ENCODE data around the gene SLC48A1. TPM values are rescaled to one million over a fixed set of nuclear protein-coding genes. Genes with fewer than 3 reads are reported as not detected.
"Not testable (repeated sequence)": the region's sequence is repeated elsewhere in the genome, so short reads cannot be mapped to it uniquely, and the experiment has no call there.

SLC48A1 gene
- total RNA-seq, 1 donor from 2014 or later: 23.2 TPM

DNA sequence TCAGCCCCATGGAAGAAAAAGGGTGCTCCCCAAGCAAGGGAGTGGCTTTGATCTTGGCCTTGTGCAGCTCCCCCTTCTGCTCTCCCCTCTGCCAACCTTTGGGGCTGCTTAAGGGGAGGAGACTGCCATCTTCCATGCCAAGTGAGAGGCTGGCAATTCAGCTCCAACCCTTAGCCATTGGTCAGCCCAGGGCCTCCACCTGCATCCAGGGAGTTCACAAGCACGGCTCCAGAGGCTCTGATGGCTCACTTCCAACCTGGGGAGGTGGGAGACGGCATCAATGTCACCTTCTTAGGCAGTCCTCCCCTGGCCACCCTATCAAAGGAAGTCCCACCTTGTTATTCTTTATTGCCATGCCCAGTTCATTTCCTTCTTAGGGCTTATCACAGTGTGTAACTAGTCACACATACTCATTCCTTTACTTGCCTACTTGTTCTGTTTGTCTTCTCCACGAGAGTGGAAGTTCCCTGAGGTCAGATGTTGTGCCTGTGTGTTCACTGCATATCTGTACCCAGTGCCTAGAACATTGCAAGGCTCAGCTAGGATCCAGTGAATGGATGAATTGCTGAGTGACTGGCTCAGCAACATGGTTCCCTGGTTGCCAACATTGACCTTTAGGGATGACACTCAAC is 41.6 kb downstream of the SLC48A1 start:
- DNase-seq (ENCODE audit: missing footprints) (no peak), ATAC-seq (no peak)
- intact Hi-C loops (cut with DNase I): no loop called here

DNA sequence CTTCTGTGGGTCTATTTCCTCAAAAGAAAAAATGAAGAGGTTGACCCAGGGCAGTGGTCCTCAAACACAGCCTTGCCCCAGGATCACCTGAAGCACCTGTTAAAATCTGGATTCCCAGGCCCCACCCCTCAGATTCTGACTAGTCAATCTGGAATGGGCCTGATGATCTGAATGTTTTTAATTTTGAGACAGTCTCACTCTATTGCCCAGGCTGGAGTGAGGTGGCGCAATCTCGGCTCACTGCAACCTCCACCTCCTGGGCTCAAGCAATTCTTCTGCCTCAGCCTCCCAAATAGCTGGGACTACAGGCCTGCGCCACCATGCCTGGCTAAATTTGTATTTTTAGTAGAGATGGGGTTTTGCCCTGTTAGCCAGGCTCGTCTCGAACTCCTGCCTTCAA is 42.4 kb downstream of the SLC48A1 start:
- intact Hi-C loops (cut with DNase I); ATAC-seq; DNase-seq (ENCODE audit: missing footprints): not testable (repeated sequence)

DNA sequence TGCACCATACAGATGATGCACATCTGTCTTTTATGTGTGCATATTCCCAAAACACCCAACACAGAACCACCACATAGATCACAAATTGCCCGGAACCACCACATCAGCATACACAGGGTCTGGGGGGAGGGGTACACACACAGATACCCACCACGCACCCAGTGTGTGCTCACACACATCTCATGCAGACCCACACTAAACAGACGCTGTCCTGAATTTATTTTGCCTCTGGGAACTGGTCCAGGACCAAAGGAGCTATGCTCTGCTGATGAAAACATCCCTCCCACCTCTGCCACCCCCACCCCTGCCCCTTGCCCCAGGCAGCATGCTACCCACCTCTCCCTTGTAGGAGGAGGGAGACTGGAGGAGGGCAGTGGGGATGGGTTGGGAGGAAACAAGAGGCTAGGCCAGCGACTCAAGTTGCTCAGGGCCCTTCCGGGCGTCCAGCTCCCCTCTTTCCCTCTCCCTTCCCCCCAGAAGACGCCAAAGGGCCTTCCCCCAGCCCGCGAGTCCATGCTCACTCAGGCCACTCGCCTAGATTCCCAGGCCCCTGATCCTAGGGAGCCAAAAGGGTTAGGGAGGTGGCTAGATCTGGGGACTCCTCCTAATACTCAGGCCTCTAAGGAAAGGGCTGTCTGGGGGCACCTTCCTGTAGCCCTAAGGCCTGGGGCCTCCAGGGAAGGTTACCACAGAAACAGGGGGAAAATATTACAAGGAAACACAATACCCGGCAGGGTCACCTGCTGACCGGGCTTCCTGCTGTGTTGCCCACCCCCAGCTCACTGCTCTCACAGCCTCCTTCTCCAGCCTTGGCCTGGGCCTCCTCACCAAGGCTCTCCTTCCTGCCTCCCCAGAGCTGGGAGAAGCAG is 43.6 kb downstream of the SLC48A1 start:
- ATAC-seq (no peak), DNase-seq (ENCODE audit: missing footprints) (no peak)
- intact Hi-C loops (cut with DNase I): no loop called here

DNA sequence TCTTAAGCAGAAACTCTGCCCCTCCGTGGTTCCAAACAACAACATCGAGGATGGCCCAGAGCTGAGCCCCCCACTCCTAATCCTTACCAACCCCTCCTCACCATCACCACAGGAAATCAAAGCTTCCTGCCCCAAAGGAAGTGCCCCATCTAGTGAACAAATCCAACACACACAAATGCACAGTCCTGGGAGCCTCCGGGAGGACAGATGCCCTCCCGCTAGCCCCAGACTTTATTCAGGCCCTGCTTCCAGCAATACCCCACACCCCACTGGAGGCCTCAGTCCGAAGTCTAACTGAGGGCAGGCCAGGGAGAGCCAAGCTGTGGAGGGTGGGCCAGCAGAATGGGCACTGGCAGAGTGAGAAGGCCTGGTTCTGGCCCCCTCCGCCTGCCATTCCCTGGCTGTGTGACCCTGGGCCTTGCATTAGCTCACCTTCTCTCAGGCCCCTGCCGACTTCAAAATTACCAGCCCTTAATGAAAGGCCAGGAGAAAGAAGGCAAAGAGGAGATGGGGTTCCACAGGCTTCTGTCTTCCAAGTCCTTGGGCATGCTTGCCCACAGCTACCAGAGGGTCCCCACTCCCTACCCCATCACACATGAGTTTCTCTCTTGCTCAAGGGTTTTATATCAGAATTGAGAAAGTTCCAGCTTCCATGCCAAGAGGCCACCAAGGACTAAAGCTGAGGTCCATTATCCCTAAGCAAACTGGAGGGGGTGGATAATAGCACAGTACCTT is 44.4 kb downstream of the SLC48A1 start:
- intact Hi-C loops (cut with DNase I): no loop called here
- DNase-seq (ENCODE audit: missing footprints): no peak
- no peak for ATAC-seq

DNA sequence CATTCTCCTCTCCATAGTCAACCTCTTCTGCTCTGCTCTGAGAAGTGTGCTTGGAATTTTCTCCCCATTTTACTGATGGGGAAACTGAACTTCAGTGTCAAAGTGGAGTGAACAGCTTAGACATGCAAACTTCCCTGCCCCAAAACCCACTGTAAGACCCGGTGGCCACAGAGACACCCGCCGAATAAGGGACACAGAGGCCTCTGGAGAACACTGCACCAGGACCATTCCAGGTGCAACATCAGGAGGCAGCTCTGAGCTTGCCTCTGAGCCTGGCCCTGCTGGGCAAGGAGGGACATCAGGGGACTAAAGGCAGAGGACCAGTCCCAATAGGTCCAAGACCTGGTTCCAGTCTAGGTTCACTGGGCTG is 45.0 kb downstream of the SLC48A1 start:
- intact Hi-C loops (cut with DNase I): no loop called here
- DNase-seq (ENCODE audit: missing footprints) (no peak), ATAC-seq (no peak)

DNA sequence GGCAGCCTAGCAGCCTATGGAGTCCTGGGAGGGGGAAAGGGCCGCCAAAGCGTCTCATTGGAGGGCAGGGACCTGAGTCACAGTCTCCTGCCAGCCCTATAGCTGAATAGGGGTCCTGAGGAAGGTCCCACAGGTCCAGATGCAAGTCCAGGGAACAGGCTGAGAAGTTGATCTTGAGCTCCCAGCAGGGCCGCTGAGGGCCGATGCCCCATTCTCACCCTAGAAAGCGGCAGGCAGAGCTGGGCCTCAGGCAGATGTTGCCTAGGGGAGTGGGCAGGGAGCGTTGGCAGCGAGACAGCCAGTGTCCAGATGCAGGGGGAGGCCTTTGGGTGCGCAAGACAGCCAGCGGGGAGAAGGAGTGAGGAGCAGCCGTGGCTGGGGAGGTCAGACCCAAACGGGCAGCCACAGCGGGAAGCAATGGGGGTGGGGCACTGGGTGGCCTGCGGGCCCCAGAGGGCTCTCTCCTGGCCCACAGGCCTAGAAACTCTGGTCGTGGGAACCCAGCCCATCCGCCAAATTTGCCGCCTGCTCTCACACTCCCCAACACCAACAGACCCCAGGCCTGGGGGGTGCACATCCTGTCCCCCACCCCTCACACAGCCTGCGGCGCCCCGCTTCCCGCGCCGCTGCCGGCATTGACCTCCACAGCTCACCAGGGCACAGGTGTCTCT is 45.6 kb downstream of the SLC48A1 start:
- ATAC-seq (no peak), DNase-seq (ENCODE audit: missing footprints) (no peak)
- intact Hi-C loops (cut with DNase I): no loop called here

DNA sequence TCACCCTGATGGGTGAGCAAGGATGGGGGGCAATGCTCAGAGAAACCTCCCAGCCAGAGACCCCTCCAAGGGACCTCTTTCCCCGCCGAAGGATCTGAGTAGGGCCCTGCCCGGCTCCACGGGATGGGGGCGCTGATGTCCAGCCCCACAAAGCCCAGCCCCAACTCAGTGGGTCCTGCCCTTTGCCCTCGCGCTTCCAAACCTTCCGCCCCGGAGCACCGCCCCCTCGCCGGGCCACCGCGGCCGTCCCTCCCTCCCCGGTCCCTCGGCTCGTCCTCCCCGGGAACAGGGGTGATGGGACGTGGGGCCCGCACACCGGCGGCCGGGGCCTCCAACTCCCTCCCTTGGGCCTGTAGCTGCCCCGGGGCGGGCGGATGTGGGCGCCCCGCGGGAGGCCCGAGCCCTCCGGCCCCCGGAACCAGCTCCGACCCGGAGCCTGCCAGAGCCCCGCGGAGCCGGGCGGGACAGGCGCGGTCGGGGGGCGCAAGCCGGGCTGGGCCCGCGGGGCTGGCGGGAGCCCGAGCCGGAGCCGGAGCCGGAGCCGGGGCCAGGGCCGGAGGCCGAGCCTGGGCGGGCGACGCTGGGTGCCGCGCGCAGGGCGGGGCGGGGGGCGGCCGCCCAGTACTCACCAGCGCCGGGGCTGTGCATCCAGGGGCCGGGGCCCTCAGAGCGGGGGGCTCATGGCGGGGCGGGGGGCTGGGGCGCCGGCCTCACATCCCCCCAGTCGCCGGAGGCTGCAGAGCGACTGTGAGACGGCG is 46.3 kb downstream of the SLC48A1 start:
- peak; percentile 88 for DNase-seq (ENCODE audit: missing footprints)
- peak; percentile 42 for ATAC-seq
- intact Hi-C loops (cut with DNase I): no loop called here

DNA sequence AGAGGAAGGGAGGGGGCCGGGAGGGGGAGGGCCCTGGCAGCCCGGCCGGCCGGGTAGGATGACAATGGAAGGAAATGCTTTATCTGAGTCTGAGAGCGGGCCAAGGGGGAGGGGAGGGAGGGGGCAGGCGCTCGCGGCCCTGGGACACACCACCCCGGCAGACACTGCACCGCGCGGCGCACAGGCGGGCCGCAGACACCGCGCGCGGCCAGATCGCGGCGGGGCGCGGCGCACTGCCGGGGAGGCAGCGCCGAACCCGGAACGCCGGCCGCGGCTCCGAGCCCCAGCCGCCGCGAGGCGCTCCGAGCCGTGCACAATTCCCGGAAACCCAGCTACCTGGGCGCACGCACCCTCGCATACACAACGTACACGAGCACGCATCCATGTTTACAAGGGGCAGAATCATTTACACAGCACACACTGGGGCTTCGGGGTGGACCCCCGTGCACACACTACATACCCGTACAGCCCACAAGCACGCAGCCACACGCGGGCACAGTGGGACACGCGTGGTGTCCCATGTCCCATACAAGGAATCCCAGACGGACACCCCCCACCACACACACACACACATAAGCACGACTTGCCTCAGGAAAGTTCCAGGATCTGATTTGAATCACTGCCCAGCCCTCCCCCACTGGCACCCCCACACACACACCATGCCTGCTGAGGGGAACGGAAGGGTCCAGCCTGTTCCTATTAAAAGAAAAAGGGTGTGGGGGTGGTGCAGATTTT is 47.0 kb downstream of the SLC48A1 start, which contains the start of gene HDAC7:
HDAC7 (minus strand) TSS at position 8 of the 735 bp plus-strand sequence. CDS start 118 bp downstream, outside the sequence.
- peak; percentile 94 for DNase-seq (ENCODE audit: missing footprints)
- intact Hi-C loops (cut with DNase I): no loop called here
- ATAC-seq: peak; percentile 73

DNA sequence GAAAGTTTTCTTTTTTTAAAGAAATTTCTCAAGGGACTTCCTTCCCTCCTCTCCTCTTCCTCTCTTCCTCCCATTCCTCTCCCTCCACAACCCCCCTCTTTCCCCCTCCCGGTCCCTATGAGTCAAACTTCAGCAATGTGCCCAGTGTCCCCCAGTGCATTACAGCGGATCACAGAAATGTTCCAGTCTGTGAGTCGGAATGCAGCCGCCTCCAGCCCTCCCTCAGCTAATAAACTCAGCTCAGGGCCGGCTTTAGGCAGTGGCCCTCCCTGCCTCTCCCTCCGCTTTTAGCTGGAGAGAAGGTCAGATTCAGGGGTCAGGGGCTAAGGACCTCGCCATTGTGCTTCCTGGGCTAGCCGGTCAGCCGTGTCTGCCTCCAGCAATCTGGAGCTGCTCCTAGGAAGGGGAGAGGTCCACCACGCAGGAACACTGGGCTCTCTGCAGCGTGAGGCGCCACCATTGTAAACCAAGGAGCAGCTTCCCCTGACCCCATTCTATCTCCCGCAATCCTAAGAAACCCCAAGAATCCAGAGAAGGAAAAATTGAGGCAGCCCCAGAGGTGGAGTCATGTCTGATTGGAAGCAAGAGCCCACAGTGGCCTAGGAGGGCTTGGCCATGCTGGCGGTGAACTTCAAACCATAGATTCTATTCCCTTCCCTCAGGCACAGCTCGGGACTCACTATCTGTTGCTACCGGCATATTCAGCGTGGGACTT is 47.8 kb downstream of the SLC48A1 start:
- DNase-seq (ENCODE audit: missing footprints): peak; percentile 90
- peak; percentile 81 for ATAC-seq
- intact Hi-C loops (cut with DNase I): no loop called here

DNA sequence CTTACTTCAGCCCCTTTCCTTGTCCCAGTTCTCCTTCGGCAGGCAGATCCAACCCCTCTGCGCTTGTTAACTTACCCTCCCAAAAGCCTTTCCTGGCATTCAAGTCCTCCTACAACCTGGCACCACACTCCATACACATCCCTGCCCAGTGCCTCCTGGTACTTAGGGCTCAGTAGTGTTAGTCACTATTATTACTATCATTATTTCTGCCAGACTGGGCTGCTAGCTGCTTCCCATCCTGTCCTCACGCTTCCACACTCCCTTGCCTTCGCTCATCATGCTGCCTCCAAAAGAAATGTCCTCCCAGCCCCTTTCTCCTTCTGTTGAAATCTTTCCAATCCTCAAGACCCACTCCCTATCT is 48.3 kb downstream of the SLC48A1 start:
- intact Hi-C loops (cut with DNase I): no loop called here
- ATAC-seq (no peak), DNase-seq (ENCODE audit: missing footprints) (no peak)

DNA sequence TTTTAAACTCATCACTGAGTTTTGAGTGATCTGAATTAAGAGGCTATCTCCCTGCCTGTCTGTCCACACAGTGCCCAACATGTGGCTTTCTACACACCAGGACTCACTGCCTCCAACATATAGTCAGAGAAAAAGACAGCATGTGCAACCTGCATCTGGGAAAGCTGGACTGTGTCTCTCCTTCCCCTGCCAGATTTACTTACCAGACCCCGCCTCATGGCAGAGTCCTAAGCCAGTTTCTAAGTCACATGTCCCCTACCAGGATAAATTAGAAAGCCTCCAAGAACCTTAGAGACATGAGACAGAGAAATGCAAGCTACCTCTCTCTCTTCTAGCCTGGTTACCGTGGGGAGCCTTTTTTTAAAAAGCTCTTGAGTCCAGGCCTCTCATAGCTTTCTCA is 49.4 kb downstream of the SLC48A1 start:
- ATAC-seq: no peak
- DNase-seq (ENCODE audit: missing footprints): no peak
- intact Hi-C loops (cut with DNase I): no loop called here

DNA sequence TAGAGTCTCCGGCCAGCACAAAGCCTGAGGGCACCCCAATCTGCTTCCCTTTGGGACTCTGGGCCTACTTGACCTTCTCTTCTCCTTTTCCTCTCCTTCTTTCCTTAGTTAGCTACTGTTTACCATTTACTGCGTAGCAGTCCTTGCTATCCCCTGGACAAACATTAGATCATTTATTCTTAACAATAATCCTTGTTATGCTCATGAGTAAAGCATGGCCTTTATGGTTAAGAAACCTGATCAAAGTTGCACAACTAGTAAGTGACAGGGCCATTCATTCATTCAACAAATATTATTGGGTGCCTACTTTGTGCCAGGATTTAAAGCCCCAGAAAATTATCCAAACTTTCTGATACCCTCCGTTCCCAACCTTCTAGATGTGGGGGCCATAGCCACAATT is 49.8 kb downstream of the SLC48A1 start:
- no peak for ATAC-seq
- DNase-seq (ENCODE audit: missing footprints): no peak
- intact Hi-C loops (cut with DNase I): no loop called here

DNA sequence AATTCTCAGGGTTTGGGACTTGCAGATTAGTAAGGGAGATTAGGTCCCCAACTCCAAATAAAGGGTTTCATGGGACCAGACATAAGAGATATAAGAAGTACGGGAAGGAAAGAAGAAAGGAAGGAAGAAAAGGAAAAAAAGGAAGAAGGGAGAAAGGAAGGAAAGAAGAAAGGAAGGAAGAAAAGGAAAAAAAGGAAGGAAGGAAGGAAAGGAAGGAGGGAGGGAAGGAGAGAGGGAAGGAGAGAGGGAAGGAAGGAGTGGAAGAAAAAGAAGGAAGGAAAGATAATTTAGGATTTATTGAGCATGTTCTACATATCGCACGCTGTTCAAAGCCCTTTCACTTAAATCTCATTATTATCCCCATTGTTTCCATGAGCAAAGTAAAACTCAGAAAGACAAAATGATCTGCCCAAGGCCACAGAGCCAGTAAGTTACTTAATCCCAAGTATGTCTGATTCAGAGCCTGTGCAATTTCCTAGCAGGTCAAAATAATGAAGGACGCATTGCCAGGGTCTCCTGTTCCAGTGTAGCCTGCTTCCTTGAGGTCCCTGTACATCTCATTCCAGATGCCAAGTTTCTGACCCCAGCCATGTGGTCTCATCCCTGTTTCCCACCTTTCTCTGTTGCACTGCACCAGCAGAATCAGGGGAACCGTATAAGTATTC is 50.5 kb downstream of the SLC48A1 start:
- intact Hi-C loops (cut with DNase I): no loop called here
- DNase-seq (ENCODE audit: missing footprints): no peak

DNA sequence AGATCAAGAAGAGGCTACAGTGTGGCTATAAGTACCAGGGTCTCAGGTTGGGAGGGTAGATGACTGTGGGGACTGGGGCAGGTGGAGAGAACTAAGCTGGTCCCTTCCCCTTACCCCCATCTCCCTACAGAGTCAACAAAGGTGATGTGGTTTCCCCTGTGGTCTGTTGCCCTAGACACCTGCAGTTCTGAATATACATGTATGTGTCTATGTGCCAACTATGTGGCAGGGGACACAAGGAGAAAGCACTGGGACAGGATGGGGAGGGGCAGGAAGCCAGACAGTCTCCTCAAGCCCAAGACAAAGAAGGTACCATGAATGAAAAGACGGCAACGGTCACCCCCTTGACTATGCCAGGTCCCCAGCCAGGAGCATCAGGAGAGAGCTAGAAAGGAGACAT is 51.2 kb downstream of the SLC48A1 start:
- no peak for ATAC-seq
- intact Hi-C loops (cut with DNase I): no loop called here
- DNase-seq (ENCODE audit: missing footprints): no peak

More for the DNA sequence above, 50.5 kb downstream of the SLC48A1 start:
- no peak for ATAC-seq

DNA sequence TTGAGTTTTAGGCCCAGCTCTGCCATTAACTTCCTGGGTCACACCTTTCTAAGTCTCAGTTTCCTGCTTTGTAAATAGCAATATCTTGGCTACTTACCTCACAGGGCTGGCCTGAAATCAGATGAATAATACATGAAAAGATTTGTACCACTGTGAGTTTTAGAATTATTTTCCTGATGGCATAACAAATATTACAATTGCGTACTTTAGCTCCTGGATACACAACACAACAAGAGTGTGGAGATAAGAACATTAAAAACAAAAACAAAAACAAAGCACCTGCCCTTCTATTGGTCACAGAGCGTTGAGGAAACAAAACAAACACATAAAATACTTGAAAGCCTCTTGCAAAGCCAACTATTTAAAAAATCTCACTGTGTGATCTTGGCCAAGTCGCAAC is 51.6 kb downstream of the SLC48A1 start:
- no peak for DNase-seq (ENCODE audit: missing footprints)
- ATAC-seq: no peak
- intact Hi-C loops (cut with DNase I): no loop called here

DNA sequence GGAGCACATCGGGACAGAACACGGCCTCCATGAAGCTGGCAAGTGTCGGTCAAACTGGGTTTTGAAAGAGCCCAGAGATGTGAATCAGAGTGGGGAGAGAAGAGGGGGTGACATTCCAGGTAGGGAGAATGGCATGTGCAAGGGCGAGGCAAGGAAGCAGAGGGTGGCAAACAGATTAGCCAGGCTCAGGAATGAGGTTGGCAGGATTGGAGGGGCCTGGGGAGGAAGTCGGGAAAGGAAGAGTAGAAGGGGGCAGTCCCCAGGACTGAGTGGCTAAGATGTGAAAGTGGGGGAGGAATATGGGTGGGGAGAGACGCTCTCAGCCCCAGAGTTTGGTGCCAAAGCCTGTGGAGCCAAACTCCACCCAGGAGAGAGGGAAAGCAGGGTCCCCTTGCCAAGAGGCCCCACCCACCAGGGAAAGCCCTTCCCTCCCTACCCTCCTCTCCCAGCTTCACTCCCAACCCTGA is 52.2 kb downstream of the SLC48A1 start:
- no peak for DNase-seq (ENCODE audit: missing footprints)
- intact Hi-C loops (cut with DNase I): no loop called here
- ATAC-seq: peak; percentile 33

All from Right ventricle myocardium inferior (tissue), 1 donor.